HG03066 (cell line): ENCODE data around the gene ZFHX3.
A peak's percentile ranks its signal among the peaks of the same experiment; 100 is the strongest.

Experiments used
- ATAC-seq: cut with Tn5 transposase; IDR thresholded peaks from one replicate; pipeline ENCODE4 v1.9.1; 2021; ENCODE audit warnings: low read depth; ENCODE audit not compliant: unreplicated experiment

Gene ZFHX3

DNA sequence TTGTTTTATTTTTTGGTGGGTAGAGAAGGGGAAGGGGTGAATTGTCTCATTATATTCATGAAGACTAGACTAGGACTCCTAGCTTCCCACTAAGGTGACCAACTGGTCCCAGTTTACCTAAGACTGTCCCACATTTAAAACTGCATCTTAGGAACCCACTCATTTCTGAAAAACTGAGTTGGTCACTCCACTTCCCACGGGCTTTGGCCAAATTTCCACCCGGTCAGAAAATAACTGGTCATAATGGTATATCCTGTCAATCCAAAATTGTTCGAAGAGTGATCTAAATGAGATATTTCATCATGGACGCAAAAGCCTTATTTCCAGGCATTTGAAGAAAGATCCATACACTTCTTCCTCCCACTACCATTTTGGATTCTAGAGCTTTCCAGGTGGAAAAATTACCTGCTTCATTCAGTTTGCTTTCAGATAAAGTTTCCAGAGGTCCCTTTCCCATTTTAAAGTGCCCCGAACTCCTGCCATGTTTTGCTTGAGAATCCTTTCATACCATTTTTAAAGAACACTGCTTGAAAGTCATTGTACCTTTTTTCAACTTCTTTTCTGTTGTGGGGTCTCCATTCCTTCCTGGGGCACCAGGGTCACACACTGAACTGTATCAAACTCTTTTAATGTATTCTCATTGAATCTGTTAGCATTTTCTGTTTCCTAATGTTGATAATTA lies 21.8 kb upstream of the ZFHX3 start:
- ATAC-seq = no peak

DNA sequence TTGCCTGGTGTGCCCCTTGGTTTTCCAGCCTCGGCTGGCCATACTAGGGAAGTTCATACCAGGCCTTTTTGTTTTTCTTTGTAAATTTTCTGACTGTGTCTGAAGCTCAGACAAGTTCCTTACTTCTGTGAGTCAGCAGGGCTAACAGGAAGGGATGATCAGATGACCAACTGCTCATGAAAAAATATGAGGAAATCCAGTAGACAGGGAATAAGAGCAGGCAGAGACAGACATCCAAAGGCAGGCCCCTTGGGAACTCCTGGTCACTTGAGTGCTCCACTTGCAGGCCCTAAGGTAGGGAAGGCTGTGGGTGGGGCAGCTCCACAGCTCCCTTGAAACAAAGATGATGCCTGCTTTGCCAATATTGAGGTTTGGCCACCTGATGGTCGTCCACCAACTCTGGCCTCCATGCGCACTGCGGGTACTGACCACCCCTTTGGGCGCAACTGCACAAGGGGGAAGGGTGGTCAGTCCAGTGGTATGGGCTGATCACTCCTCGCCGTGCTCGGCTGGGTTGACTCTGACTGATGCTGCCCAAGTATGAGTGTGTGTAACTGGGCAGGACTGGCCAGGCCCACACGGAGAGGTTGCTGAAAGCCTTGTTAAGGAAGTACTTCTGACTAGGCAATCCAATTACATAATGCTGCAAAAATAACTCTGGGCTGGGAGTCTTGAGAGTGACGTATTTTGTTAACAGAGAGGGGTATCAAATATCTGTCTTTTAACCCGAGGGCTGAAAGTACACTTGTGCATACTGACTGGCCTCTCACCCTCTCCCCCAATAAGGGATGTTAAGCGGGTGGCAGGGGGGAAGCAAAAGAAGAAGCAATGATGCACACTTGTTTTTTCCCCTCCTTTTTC lies 20.8 kb upstream of the ZFHX3 start:
- ATAC-seq = no peak

DNA sequence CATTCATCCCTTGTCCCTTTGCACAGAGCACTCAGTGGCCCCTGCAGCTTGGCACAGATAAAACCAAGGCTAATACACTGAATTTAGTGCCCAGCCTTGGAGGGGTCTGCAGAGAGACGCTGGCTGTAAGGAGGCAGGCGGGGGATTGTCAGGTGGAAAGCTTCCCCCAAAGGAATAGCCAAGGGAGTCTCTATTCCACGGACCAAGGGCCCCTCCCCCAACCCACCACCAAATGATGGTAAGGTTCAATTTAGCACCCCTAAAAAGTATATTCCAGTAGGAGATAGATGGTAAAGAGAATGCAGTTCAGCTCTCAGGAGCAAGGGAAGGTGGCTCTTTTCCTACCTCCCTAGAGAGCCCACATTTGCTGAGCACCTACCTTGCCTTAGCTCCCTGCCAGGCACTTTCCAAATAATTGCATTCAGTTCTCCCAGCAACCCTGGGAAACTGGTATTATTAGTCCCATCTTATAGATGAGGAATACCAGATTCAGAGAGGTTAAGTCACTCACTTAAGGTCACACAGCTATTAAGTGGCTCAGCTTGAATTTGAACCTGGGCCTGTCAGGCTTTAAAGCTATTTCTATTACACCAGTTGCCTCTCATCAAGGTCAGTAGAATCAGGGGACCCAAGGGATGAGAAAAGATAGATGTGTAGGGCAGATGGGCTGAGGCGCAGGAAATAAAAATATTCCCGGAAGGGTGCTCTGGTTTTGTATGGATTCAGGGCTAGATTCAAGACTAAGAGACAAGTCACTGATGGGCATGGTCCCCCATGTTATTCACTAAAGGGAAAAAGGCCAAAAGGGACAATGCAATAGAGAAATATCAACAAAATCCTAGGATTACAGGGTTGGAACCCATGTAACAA lies 20.0 kb upstream of the ZFHX3 start:
- ATAC-seq = no peak

DNA sequence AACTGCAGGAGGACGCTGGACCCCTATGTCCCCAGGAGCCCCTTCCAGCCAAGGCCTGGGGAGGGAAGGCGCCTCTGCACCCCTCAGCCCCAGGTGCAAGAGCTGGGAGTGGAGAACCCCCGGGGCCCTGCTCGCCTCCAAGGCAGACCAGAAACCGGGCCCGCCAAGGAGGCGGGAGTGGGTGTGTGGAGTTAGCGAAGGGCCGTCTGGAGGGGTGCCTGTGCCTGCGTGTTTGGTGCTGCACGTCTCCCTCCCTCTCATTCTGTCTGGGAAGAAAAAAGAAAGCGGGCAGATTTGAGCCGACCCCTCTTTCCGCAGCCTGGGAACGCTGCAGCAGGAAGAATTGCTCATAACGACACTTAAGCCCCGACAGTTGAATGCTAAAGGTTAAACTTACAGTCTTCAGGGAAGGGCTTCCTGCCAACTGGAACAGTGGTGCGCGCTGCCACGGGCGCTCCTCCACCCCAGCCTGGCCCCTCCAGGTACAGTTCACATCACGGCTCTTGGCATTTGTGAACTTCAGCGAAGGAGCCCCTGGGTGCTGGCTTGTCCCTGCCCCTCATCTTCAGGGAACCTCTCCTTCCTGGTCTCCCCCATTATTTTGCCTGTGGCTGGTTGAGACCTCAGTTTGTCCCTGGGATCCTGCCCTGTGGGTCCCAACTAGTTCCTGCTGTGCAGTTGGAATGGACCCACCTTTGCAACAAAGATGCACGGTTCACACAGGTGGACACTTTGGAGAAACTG lies 19.2 kb upstream of the ZFHX3 start:
- ATAC-seq = no peak

DNA sequence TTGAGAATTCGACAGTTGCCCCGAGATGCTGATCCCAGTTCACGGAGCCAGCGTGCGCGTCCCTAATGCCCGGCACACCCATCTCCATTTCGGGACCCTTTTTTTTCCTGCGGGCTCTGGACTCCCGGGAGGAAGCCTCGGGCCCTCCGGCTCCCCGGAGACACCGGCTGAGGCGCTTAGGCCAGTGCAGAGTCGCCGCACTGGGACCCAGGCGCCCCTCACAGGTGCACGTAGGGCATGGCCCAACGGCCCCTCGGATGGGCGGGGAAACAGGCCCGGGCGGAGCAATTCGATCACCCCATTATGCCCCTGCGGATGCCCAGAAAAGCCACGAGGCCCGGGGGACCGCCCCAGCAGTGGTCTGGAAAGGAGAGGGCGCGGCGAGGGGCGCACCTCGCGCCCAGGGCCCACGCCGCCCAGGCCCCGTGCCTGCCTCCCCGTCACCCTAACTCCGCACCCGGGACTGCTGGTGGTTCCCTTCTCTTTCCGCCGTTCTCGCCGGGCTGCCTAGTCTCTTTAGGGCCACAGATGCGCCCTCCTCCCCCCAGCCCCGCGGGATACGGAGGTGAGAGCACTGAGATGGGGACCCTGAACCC lies 18.5 kb upstream of the ZFHX3 start:
- no peak for ATAC-seq

GRCh38 chr16:73065632-73066330 lies 17.9 kb upstream of the ZFHX3 start:
- ATAC-seq = no peak

GRCh38 chr16:73064994-73065545 lies 17.1 kb upstream of the ZFHX3 start:
- ATAC-seq = no peak

DNA sequence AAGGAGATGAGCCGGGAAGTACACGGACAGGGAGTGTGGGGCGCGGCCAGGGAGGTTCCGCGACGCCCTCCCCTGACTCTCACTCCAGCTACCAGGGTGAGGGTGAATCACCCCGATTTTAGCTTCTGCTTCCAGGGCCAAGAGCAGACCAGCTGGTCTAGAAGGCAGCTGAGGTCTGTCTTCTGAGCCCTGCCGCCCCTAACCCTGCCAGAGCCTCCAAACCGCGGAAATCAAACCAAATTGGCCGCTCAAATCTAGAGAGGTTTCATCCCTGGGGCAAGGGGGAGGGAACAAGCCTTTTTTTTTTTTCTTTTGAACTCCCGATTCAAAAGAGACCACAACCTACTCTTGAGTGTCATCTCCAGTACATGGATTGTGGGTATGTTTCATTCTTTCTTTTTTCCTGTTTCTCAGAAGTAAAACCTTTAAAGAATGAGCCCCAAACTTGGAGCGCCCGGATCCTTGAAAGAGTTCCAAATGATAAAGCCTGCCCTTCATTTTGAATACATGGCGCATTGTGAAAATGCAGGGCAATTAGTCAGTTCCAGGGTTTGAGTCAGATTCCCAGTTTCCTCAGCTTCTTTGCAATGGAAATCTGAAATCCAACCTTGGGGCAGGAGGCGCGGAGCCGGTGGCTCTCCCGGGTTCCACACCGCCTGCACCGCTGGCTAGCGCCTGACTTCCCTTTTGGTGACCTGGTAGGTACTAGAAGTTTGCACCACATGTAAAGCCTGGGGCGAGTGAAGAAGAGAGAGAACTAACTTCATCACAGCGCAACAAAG lies 16.5 kb upstream of the ZFHX3 start:
- ATAC-seq = no peak

GRCh38 chr16:73063854-73064211 lies 15.9 kb upstream of the ZFHX3 start:
- no peak for ATAC-seq

GRCh38 chr16:73062743-73063733 lies 15.1 kb upstream of the ZFHX3 start:
- ATAC-seq = no peak

GRCh38 chr16:73062001-73062616 lies 14.2 kb upstream of the ZFHX3 start:
- no peak for ATAC-seq

GRCh38 chr16:73060892-73061490 lies 13.1 kb upstream of the ZFHX3 start:
- ATAC-seq = no peak

- ATAC-seq = no peak
These were observed 12.1 kb upstream of the ZFHX3 start for GRCh38 chr16:73059779-73060615.

GRCh38 chr16:73058616-73059409 lies 10.9 kb upstream of the ZFHX3 start:
- no peak for ATAC-seq

DNA sequence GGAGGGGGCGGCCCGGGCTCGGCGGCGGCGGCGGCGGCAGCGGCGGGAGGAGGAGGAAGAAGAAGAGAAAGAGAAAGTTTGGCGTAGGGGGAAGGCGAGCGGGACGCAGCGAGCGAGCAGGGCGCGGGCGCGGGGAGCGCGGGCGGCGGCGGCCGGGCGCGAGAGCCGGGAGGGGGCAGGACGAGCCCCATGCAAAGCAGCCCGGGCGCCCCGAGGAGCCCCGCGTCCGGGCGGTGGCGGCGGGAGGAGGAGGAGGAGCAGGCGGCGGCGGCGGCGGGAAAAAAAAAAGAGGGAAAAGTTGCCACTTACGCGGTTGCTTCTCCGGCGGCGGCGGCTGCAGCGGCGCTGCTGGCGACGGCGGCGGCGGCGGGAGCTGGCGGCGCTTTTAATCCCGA lies 10.3 kb upstream of the ZFHX3 start:
- ATAC-seq = peak; percentile 65
